Measurements from ENCODE around the gene NCK2.
"Not testable (repeated sequence)": the region's sequence is repeated elsewhere in the genome, so short reads cannot be mapped to it uniquely, and the experiment has no call there.

Gene NCK2

GRCh38 chr2:105754011-105754410, 9.3 kb downstream of the NCK2 start:
- in situ Hi-C loops (cut with HindIII; ENCODE audit: low sequenced_read_pairs), result no loop called here

DNA sequence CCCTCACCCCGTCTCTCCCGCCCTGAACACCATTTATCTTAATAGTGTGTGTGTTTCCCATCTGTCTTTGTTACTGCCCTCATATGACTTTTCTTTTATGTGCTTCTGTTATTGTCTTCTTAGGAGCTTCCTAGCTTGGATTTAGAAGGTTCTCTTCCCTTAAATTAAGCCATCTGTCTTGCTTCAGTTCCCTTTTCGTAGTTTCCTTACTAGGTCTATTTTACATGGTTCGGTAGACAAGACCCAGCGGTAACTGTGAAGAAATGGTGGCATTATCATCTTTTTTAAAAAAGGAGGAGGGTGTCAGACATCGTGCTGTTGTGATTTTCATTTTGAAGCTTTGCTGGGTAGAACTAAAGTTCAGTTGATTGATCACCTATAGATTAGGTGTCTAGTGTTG, 10.3 kb downstream of the NCK2 start:
- in situ Hi-C loops (cut with HindIII; ENCODE audit: low sequenced_read_pairs), result no loop called here

GRCh38 chr2:105755895-105756294, 11.2 kb downstream of the NCK2 start:
- in situ Hi-C loops (cut with HindIII; ENCODE audit: low sequenced_read_pairs), result no loop called here

GRCh38 chr2:105756435-105756834, 11.7 kb downstream of the NCK2 start:
- in situ Hi-C loops (cut with HindIII; ENCODE audit: low sequenced_read_pairs), result no loop called here

GRCh38 chr2:105756865-105757264, 12.2 kb downstream of the NCK2 start:
- in situ Hi-C loops (cut with HindIII; ENCODE audit: low sequenced_read_pairs), result not testable (repeated sequence)

DNA sequence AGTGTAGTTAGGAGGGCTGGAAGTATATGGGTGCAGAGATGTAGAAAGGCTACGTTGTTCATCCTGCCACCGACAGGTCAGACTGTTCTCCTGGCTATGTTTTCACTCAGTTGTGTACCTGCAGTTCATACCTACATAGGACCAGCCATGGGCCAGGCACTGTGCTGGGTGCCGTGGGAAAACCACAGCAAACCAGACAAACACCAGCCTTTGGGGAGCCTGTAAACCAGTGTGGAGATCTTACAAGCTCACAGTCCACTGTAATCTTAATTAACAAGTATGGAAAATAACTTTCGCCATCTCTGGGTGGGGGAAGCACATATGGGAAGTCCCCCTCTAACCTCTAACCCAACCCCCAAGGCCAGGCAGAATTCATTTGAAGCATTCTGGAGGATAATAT, 12.7 kb downstream of the NCK2 start:
- in situ Hi-C loops (cut with HindIII; ENCODE audit: low sequenced_read_pairs), result no loop called here

DNA sequence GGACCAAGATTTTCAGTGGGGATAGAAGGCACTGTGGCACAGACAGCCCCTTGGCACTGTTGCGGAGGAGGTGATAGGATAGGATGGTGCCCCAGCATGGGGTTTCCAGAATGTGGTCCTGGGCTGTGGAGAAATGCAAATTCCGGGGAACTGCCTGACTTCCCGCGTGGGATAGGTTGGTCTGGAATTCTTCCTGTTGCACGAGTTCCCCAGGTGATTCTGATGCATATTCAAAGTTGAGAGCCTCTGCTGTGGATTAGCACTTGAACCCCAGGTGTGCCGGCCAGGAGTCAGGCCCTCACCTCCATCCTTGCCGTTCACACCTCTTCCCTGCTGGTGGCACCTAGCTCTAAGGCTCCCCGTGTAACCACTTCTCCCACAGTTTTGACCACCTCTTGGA, 15.5 kb downstream of the NCK2 start:
- in situ Hi-C loops (cut with HindIII; ENCODE audit: low sequenced_read_pairs), result no loop called here

- in situ Hi-C loops (cut with HindIII; ENCODE audit: low sequenced_read_pairs), result no loop called here
These were observed 16.1 kb downstream of the NCK2 start for GRCh38 chr2:105760639-105761337.

GRCh38 chr2:105761931-105762515, 17.3 kb downstream of the NCK2 start:
- in situ Hi-C loops (cut with HindIII; ENCODE audit: low sequenced_read_pairs), result no loop called here

GRCh38 chr2:105763076-105763475, 18.4 kb downstream of the NCK2 start:
- in situ Hi-C loops (cut with HindIII; ENCODE audit: low sequenced_read_pairs), result no loop called here

DNA sequence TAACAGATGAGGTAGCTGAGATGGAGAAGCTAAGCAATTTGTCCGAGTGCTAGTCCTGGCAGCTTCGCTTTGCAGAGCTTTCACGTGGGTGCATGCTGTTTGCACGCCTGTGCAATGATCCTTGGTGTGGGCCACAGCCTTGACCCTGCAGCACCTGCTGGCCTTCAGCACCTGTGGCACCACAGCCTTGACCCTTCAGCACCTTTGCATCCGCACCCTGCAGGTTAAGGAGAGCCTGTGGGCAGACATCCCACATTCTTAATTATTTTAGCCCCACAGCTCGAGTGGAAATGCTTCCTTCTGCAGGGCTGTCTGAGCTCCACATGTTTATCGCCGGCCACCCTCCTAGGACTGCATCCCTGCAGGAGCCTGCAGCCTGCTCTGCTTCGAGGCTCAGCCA, 19.3 kb downstream of the NCK2 start:
- in situ Hi-C loops (cut with HindIII; ENCODE audit: low sequenced_read_pairs), result no loop called here

DNA sequence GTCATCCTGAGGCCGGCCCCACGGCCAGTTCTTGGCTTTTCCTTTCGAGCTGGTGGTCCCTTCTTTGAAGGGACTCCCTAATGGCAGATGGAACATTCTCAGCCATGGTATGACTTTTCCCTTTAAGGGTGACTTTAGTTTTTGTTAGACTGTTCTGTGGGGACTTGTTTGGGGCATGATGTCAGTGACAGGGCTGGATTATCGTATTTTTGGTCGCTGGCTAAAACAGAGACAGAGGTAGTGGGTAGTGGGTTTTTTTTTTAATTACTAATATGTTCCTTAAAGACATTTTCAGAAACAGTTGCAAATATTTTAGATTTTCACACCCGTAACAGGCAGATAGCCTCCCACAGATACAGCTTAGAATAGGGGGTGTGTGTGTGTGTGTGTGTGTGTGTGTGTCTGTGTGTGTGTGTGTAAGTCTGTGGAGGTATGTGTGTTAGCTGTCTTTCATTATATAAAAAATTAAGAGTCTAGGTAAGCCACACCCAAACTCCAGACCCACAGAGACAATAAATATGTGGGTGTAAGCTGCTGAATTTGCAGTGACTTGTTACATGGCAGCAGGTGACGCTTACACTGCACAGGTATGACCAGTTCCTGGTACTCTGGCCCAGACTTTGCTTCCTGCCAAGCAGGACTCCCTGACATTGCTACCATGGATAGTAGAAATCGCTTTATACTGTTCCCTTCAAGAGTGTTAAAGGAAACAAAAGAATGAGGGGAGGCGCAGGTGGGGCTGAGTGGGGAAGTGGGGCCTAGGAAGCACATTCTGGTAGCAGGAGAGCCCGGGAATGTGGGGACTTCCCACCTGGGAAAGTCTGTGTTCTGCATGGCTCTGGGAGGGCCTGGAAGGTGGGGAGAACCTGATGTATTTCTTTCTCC, 20.9 kb downstream of the NCK2 start:
- in situ Hi-C loops (cut with HindIII; ENCODE audit: low sequenced_read_pairs), result no loop called here

- in situ Hi-C loops (cut with HindIII; ENCODE audit: low sequenced_read_pairs), result no loop called here
These were observed 21.7 kb downstream of the NCK2 start for GRCh38 chr2:105766300-105766866.

GRCh38 chr2:105768176-105768575, 23.5 kb downstream of the NCK2 start:
- in situ Hi-C loops (cut with HindIII; ENCODE audit: low sequenced_read_pairs), result no loop called here

GRCh38 chr2:105768961-105769452, 24.3 kb downstream of the NCK2 start:
- in situ Hi-C loops (cut with HindIII; ENCODE audit: low sequenced_read_pairs), result no loop called here

DNA sequence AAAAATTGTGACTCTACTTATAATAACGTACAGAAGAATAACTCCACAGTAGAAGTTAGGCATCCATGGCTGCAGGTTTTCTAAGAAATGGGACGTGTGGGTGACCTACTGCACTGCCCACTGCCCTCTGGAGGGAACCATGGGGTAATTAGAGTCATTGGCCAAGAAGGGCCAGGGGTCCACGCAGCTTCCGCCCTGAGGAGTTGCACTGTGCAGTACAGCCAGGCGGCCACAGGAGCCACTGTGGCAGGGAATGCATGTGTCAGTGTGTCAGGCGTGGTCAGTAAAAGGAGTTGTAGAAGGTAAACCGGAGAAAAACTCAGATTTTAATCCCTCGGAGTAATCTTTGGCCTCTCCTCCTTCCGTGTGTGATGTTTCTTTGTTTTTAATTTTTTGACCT, 24.8 kb downstream of the NCK2 start:
- in situ Hi-C loops (cut with HindIII; ENCODE audit: low sequenced_read_pairs), result no loop called here

- in situ Hi-C loops (cut with HindIII; ENCODE audit: low sequenced_read_pairs), result no loop called here
These were observed 25.4 kb downstream of the NCK2 start for GRCh38 chr2:105770149-105770548.

DNA sequence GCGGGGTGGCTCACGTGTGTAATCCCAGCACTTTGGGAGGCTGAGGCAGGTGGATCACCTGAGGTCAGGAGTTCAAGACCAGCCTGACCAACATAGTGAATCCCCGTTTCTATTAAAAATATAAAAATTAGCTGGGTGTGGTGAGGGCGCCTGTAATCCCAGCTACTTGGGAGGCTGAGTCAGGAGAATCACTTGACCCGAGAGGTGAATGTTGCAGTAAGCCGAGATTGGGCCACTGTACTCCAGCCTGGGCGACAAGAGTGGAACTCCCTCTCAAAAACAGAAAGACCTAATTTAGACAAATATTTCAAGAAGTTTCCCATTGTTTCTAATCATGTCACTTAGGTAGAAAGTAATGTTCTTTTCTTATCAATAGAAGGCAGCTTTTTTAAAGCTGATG, 26.6 kb downstream of the NCK2 start:
- in situ Hi-C loops (cut with HindIII; ENCODE audit: low sequenced_read_pairs), result not testable (repeated sequence)

DNA sequence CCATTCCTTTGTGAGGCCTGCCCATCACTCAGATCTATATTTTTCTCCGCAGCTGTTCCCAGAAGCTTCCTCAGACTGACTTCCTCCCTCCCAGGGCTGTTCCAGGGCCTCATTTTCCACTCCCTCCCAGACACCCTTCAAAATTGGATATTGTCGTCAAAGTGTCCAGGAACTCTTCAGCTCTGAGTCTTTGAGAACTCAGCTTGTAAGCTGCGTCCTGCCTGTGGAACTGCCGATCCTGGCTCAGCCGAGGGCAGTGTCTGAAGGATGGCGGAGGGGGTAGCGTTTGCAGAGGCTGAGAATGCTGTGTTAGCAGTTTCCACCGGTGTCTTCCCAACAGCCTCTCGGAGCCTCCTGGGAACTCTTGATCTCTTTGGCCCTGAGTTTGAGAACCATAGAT, 27.1 kb downstream of the NCK2 start:
- in situ Hi-C loops (cut with HindIII; ENCODE audit: low sequenced_read_pairs), result no loop called here

DNA sequence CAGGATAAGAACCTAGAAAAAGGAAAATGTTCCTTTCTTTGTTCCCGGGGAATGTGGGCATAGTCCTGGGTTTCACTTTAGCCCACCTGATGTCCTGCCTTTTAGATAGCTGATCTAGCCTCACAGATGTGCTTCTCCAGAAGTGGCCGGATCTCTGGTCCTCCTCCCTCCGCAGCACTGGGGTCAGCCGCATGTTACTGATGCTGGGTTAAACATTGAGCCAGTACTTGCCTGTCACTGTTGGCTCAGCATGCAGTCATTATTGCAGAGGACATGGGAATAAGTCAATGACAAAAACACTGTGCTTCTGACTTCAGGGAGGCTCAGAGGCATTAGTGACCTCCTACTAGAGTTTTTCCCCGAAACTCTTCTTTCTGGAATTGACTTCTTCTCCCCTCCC, 27.6 kb downstream of the NCK2 start:
- in situ Hi-C loops (cut with HindIII; ENCODE audit: low sequenced_read_pairs), result no loop called here

- in situ Hi-C loops (cut with HindIII; ENCODE audit: low sequenced_read_pairs), result no loop called here
These were observed 28.9 kb downstream of the NCK2 start for GRCh38 chr2:105773568-105773967.

Data from DLD1 (cell line).